ENCODE measurements around the gene OTOL1. TPM values are rescaled to one million over a fixed set of nuclear protein-coding genes. Genes with fewer than 3 reads are reported as not detected.

The OTOL1 gene
- total and polyA plus RNA-seq, 4 experiments from 2014 or later, result not detected

Other genes starting within 250 kb of the OTOL1 start
- gene SPTSSB, start 125.3 kb upstream of the OTOL1 start, total RNA-seq, result not detected
- gene SPTSSB, start 125.3 kb upstream of the OTOL1 start, polyA plus RNA-seq, result under 1 TPM; 0.08 to 0.79 TPM